ENCODE results near the gene C1orf21. TPM values are rescaled to one million over a fixed set of nuclear protein-coding genes. Genes with fewer than 3 reads are reported as not detected.

C1orf21 gene
- total and polyA plus RNA-seq, 2 donors (not counting 3 experiments of a cell fraction or from before 2014, with no cell fraction given) = 0.79 to 8.5 TPM

- no peak overlapping the region for H3K4me2 ChIP-seq (ENCODE audit: insufficient read depth, low read length)
- DNase-seq (ENCODE audit: low read depth, low spot score) = no peak
Observed at GRCh38 chr1:184629266-184629665, 242.4 kb downstream of the C1orf21 start.

More at GRCh38 chr1:184629266-184629665, 242.4 kb downstream of the C1orf21 start:
- Histone ChIP-seq H3K9me3 (replicated peaks; ENCODE audit: control insufficient read depth, insufficient read depth, low read length) (no peaks in the 10 kb centered on the region), H3K79me2 (ENCODE audit: control insufficient read depth, insufficient read depth, low read length) (no peaks in the 10 kb centered on the region), H3K4me1 (ENCODE audit: control insufficient read depth, extremely low read depth, insufficient read depth, low read length) (no peaks in the 10 kb centered on the region), H3K9ac (replicated peaks; ENCODE audit: extremely low read depth, insufficient read depth, low read length) (no peak overlapping the region), H3K36me3 (ENCODE audit: control insufficient read depth in 2 of 2, extremely low read depth in 1 of 2, insufficient read depth in 2 of 2, low read length in 2 of 2) (no peaks in the 10 kb centered on the region), H4K20me1 (replicated peaks; ENCODE audit: control insufficient read depth, extremely low read depth, insufficient read depth, low read length) (no peaks in the 10 kb centered on the region), H3K4me3 (replicated peaks in 1 of 3; ENCODE audit: insufficient read depth in 1 of 3, low read depth in 1 of 3, low read length in 3 of 3) (no peak overlapping the region), H2AFZ (ENCODE audit: low read depth, low read length) (no peak overlapping the region), H3K9me1 (replicated peaks; ENCODE audit: control insufficient read depth, extremely low read depth, insufficient read depth, low read length) (no peaks in the 10 kb centered on the region), H3K27me3 (ENCODE audit: control insufficient read depth in 2 of 2, insufficient read depth in 2 of 2, low read length in 2 of 2) (no peaks in the 10 kb centered on the region), H3K27ac (ENCODE audit: insufficient read depth, low read depth, low read length) (no peak overlapping the region)
- dilution Hi-C loops (cut with MboI; ENCODE audit: extremely low pct_ligation_motif_present, low sequenced_read_pairs) (no loop called here), intact Hi-C loops (cut with micrococcal nuclease) (no loop called here)
- ChIA-PET POLR2A (no interaction called here), CTCF (no interaction called here)
- FAIRE-seq = no peak
- no TSS peak for BruUV-seq (replicated peaks)
- TF ChIP-seq FOS (IDR thresholded peaks at IDR 0.05; ENCODE audit: borderline replicate concordance, insufficient read depth, low read length) = no peak
- no peak for TF ChIP-seq MAX (IDR thresholded peaks at IDR 0.05; ENCODE audit: insufficient read depth, insufficient read length)
- no peak for TF ChIP-seq GATA2 (IDR thresholded peaks at IDR 0.05; ENCODE audit: insufficient read depth, insufficient read length, low read depth, low read length)
- no peak for TF ChIP-seq JUN (IDR thresholded peaks at IDR 0.05; ENCODE audit: borderline replicate concordance, insufficient read depth, insufficient read length, low read depth)
- TF ChIP-seq CTCF (IDR thresholded peaks at IDR 0.05; ENCODE audit: extremely low read depth in 1 of 2, insufficient read depth in 1 of 2, low read depth in 1 of 2, low read length in 2 of 2) = no peak
- no peak for TF ChIP-seq POLR2A (IDR thresholded peaks at IDR 0.05; ENCODE audit: low read depth, low read length)
- no peak for TF ChIP-seq POLR2AphosphoS5 (IDR thresholded peaks at IDR 0.05; ENCODE audit: insufficient read depth, low read depth, low read length)
- TF ChIP-seq EZH2 (IDR thresholded peaks at IDR 0.05; ENCODE audit: borderline replicate concordance, low read depth, low read length, severe bottlenecking) = no peak
- TF ChIP-seq MYC (IDR thresholded peaks at IDR 0.05; ENCODE audit: low read depth, low read length) = no peak
